GM18951 (cell line): Measurements from ENCODE around the gene GPR157.
"Not testable (repeated sequence)": the region's sequence is repeated elsewhere in the genome, so short reads cannot be mapped to it uniquely, and the experiment has no call there.

Experiments
- POLR2A ChIP-seq: IDR thresholded peaks from 4 replicates; pipeline ENCODE4 v1.6.1; 2011; ENCODE audit warnings: mild to moderate bottlenecking; ENCODE audit not compliant: insufficient read length, insufficient read depth; ENCODE audit errors: extremely low read depth
- in situ Hi-C: fragments of 300-500 bp; cut with MboI; formaldehyde crosslinking; loops from one replicate; pipeline ENCODE4 v1.12.0; 2022; ENCODE audit warnings: low sequenced_read_pairs, mixed read lengths, inconsistent platforms; ENCODE audit not compliant: unreplicated experiment

GPR157 gene

DNA sequence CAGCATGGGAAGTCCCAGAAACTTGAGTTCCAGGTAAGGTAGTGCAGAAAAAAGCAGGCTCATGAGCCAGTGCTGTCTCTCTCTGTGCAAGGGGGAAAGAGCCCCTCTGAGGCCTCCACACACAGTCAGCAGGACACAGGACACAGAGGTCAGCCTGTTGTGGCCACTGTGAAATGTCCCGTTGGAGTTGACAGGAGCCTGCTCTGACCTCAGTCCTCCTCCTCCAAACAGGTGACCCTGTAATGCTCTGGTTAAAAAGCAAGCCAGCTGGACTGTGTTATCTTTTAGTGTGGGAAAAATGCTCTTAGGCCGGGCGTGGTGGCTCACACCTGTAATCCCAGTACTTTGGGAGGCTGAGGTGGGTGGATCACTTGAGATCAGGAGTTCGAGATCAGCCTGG, 24.2 kb upstream of the GPR157 start:
- no peak for TF ChIP-seq POLR2A
- in situ Hi-C loops, result no loop called here

DNA sequence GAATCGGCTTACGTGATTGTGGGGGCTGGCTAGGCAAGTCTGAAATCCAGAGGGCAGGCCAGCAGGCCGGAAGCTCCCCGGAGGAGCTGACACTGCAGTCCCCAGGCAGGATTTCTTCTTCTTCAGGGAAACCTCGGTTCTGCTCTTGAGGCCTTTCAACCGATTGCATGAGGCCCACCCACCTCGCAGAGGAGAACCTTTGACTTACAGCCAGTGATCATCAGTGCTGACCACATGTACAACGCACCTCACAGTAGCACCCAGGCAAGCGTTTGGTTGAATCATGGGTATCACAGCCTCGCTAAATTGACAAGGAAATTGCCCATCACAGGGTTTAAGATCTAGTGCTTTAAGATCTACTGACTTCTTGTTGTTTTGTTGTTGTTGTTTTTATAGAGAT, 23.6 kb upstream of the GPR157 start:
- no peak for TF ChIP-seq POLR2A
- in situ Hi-C loops, result no loop called here

DNA sequence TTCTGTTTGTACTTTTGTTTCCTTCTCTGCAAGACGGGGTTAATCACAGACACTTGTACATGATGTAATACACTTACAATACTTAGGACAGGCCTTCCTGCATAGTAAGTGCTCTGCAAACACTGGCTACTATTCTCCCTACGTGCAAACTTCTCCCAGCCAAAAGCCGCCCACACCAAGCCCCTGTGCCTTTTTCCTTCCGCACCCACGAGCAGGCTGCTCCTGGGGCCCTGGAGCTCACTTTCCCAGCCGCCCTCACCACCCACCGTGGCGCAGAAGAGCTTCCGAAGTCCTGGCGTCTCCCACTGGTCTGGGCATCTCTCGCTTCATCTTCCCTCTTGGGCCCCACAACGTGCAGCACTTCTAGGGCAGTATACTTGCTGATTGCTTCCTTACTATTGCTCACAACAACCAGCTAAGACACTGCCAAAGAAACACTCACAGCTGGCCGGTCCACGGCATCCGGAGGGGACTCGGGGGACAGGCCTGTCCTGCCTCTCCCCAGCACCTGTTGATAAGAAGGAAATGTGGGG, 22.5 kb upstream of the GPR157 start:
- TF ChIP-seq POLR2A, result no peak
- in situ Hi-C loops, result no loop called here

DNA sequence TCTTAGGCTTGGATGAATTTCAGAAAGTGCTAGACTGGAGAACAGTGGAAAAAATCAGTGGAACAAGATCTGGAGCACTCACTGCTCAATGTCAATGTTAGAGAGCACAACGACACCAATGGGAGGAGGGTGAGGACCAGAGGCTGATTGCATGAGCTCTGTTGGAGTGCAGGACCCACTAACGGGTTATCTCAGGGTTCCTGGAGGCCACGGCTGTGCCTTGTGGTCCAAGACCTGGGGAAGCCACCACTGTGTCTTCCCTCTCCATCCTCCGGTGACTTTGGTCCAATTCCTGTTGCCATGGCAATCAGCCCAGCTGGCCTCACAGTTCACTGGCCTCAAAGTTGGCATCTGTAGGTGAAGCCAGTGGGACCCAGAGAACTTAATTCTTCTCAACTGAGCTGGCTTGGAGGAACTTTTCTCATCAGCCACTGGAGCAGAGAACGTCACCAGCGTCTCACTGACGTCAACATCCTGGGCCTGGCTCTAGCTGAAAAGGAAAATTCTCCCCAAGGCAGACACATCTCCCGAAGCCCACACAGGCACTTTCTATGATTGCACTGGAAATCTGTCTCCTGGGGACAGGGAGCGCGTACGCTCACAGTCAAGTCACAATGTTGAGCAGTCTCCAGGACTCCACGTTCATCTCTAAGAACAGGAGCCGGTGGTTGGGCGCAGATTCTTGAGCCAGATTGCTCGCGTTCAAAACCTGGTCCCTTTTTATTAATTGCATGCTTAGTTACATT, 21.9 kb upstream of the GPR157 start:
- no peak for TF ChIP-seq POLR2A

DNA sequence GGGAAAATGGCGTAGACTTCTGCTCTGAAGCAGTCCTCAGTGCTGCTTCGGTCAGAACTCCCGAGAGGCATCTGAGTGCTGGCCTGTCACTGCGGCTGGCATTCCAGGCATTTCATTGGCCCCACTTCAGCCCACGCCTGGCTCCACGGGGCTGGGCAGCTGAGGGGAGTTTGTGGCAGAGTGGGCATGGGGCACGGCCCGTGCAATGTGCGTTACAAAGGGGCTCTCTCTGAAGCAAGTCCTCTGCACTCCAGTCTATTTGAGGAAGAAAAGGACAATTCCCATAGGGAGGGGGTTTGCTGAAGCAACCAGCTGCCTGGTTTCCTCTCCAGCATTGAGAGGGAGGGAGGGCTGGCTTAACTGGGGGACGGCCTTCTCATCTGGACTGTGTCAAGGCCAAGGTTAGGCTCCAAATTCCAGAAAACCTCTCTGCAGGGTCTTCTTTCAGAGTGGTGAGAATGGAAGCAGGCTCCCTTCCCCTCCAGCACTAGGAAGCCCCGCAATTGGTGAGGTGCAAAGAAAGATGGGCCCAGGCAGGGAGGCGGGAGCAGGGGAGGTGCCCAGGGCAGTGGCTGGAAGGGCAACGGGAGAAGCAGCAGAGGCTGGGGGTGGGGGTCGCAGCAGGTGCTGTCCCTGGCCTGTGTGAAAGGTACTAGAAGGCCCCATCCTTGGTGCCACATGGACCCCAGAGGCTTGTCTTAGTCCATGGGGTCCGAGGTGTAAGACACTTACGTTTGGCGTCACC, 21.1 kb upstream of the GPR157 start:
- TF ChIP-seq POLR2A, result no peak
- in situ Hi-C loops, result no loop called here

More for the DNA sequence above, 21.9 kb upstream of the GPR157 start:
- in situ Hi-C loops, result no loop called here

DNA sequence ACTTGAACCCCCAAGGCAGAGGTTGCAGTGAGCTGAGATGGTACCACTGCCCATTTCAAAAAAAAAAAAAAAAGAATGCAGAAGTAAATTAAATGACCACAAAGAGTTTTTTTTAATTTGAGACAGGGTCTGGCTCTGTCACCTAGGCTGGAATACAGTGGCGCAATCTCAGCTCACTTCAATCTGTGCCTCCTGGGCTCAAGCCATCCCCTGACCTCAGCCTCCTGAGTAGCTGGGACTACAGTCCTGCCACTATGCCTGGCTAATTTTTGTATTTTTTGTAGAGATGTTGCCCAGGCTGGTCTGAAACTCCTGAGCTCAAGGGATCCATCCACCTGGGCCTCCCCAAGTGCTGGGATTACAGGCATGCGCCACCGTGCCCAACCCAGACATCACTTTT, 20.2 kb upstream of the GPR157 start:
- no peak for TF ChIP-seq POLR2A
- in situ Hi-C loops, result no loop called here

DNA sequence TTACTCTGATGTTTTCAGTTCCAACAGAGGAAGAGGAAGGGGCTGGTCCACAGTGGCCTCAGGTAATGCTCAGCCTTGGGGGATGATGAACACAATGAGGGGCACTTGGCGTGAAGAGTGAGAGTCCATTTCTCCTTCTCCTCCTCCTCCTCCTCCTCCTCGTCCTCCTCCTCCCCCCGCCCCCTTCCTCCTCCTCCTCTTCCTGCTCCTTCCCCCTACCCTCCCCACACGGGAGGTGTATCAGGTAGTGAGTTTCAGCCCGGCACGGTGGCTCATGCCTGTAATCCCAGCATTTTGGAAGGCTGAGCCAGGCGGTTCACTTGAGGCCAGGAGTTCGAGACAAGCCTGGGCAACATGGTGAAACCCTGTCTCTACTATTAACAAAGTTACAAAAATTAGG, 17.3 kb upstream of the GPR157 start:
- in situ Hi-C loops, result no loop called here
- no peak for TF ChIP-seq POLR2A

DNA sequence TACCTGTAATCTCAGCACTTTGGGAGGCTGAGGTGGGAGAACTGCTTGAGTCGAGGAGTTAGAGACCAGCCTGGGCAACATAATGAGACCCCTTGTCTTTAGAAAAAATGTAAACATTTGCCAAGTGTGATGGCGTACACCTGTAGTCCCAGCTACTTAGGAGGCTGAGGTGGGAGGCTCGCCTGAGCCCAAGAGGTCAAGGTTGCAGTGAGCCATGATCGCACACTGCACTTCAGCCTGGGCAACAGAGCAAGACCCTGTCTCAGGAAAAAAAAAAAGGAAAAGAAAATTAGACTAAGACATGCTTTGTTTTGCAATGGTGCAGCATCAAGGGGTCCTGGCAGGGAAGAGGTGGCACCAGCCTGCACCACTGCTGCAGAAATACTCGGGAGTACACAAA, 16.8 kb upstream of the GPR157 start:
- TF ChIP-seq POLR2A, result no peak
- in situ Hi-C loops, result no loop called here

DNA sequence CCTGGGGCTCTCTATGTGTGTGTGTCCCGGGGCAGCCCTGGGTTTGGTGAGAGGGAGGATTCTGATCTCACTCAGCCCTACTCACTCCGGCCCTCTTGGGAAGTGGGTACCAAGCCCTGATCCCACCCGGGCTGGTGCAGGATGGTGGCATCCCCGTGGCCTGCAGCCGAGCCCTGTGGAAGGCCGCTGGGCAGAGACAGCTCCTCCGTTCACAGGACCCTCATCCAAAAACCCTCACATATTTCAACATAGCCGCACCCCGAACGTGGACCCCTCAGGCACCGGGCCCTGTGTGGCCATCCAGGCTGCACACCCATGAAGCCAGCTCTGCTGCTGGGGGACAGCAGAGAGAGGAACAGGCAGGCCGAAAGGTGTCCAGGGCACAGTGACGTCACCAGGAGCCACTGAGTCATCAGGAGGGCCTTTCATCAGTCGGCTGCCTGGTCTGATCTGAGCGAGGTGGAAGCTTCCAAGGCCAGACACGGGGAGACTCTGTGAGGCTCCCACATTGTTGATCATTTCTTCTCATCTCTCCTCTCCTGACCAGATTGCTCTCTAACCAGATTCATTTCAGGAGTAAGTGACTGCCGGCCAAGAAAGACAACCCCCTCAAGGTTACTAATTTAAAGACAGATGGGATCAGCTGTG, 16.2 kb upstream of the GPR157 start:
- in situ Hi-C loops, result no loop called here

DNA sequence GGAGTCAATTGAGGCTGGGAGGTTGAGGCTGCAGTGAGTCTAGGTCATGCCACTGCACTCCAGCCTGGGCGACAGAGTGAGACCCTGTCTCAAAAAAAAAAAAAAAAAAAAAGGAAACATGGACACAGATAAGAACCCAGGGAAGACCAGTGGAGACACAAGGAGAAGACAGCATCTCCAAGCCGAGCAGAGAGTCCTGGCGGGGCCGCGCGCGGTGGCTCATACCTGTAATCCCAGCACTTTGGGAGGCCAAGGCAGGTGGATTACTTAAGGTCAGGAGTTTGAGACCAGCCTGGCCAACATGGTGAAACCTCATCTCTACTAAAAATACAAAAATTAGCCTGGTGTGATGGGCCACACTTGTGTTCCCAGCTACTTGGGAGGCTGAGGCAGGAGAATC, 15.6 kb upstream of the GPR157 start:
- in situ Hi-C loops, result not testable (repeated sequence)

More for the DNA sequence above, 16.2 kb upstream of the GPR157 start:
- no peak for TF ChIP-seq POLR2A

DNA sequence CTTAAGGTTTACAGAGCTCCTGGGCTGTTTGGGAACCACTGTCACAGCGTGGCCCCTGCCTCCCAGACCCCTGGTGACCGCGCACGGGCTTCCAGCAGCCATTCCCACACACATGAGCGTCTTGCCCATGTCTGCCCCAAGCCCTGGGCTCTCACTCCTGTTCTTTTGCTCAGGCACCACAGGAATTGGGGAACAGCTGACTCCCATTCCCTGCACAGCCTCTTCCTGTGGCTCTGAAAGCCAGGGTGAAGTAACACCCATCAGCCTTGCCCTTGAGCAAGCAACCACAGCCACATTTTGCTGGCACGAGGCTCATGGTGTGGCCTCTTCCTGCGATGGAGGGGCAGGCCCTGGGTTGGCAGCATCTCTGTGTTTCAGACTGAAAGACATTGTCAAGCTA, 14.3 kb upstream of the GPR157 start:
- in situ Hi-C loops, result no loop called here
- no peak for TF ChIP-seq POLR2A

DNA sequence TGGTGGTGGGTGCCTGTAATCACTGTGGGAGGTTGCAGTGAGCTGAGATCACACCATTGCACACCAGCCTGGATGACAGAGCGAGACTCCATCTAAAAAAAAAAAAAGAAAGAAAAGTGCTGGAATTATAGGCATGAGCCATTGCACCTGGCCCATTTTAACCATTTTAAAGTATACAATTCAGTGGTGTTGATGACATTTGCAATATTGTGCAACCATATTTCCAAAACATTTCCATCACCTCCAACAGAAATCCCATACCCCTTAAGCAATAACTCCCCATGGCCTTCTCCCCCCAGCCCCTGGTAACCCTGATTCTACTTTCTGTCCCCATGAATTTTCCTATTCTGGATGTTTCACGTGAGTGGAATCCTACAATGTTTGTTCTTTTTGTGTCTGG, 11.0 kb upstream of the GPR157 start:
- no peak for TF ChIP-seq POLR2A
- in situ Hi-C loops, result no loop called here

DNA sequence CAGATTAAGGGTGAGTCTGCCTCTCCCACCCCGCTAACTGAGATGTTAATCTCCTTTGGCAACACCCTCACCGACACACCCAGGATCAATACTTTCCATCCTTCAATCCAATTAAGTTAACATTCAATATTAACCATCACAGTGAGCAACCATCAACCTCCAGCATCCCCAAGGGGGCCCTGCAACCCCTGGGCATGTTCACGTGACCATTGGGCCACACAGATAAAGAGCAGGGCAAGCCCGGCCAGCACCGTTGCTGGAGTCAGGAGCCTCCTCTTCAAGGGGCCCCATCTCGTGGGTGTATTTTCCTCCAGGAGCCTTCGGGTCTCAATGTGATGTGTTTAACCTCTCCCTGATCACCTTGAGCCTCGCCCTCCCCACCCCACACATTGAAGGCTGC, 8.0 kb upstream of the GPR157 start:
- TF ChIP-seq POLR2A, result no peak
- in situ Hi-C loops, result no loop called here

DNA sequence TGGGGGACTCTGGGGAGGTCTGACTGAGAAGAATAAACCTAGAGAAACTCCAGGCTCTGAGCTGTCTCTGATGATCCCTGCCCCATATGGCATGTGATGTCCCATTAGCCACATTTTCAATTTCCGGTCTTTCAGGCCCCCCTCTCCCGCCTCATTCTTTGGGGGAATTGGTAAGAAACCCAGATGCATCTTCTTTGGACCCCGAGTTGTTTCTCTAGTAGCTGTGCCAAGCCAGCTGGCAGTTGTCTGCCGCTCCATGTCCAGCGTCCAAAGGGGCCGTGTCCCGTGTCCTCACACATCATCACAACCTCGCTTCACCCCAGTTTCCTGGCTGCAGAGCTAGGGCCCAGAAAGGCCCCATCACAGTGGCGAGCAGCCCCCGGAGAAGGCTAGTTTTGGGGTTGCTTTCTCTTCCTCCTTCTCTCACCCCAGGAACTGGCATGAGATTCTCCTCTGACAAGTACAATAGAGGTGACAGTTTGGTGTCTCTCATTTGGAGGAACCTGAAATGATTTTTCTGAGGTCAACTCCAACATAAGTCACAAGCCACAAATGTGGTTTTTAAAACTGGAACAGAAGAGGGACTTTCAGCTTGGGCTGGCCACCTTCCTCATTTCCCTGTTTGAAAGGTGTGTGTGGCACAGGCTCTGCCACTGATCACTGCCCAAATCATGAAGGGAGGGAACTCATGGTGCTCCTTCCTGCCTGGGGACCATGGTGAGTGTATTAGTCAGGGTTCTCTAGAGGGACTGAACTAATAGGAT, 6.4 kb upstream of the GPR157 start:
- in situ Hi-C loops, result no loop called here
- TF ChIP-seq POLR2A, result no peak
